Ectodermal cell (in vitro differentiated cells): ENCODE measurements around the gene ACTG1. TPM values are rescaled to one million over a fixed set of nuclear protein-coding genes. Genes with fewer than 3 reads are reported as not detected.

Source experiments
- H3K27ac ChIP-seq: 2 replicates; pipeline ENCODE4 v1.7.0; 2013; ENCODE audit warnings: mild to moderate bottlenecking, low read depth, low read length; ENCODE audit not compliant: insufficient read depth, poor library complexity, severe bottlenecking
- H3K27me3 ChIP-seq: 2 replicates; pipeline ENCODE4 v1.7.0; 2013; ENCODE audit warnings: mild to moderate bottlenecking, low read length; ENCODE audit not compliant: insufficient read depth, control insufficient read depth, poor library complexity, severe bottlenecking
- H3K36me3 ChIP-seq: one replicate; pipeline ENCODE4 v1.7.0; 2013; ENCODE audit warnings: low read length; ENCODE audit not compliant: control insufficient read depth, insufficient read depth
- H3K4me1 ChIP-seq: one replicate; pipeline ENCODE4 v1.7.0; 2013; ENCODE audit warnings: low read length; ENCODE audit not compliant: control insufficient read depth, insufficient read depth
- H3K4me3 ChIP-seq: 2 replicates; pipeline ENCODE4 v1.7.0; 2013; ENCODE audit warnings: low read depth, low read length, control low read depth; ENCODE audit not compliant: insufficient read depth
- H3K9me3 ChIP-seq: 2 replicates; pipeline ENCODE4 v1.7.0; 2013; ENCODE audit warnings: mild to moderate bottlenecking, low read length, moderate library complexity; ENCODE audit not compliant: control insufficient read depth
- WGBS, 2 experiments: methylation state at CpG; one replicate each; pipeline ENCODE4 v1.1.7; 2013; ENCODE audit warnings: missing lambda C conversion rate in 2 of 2; 5-methylcytosine and 5-hydroxymethylcytosine counted together
- polyA plus RNA-seq, 4 experiments: library from polyadenylated mRNA; stranded (reverse); fragments of 50-300 nt; gene quantifications; one replicate each; pipeline ENCODE4 v1.2.3, GENCODE V29; 2013

ACTG1 gene
- 2,395 TPM for polyA plus RNA-seq (2013, experiment 1 of 4)
- polyA plus RNA-seq (2013, experiment 2 of 4), result 2,615 TPM
- 2,034 TPM for polyA plus RNA-seq (2013, experiment 3 of 4)
- polyA plus RNA-seq (2013, experiment 4 of 4), result 2,356 TPM

DNA sequence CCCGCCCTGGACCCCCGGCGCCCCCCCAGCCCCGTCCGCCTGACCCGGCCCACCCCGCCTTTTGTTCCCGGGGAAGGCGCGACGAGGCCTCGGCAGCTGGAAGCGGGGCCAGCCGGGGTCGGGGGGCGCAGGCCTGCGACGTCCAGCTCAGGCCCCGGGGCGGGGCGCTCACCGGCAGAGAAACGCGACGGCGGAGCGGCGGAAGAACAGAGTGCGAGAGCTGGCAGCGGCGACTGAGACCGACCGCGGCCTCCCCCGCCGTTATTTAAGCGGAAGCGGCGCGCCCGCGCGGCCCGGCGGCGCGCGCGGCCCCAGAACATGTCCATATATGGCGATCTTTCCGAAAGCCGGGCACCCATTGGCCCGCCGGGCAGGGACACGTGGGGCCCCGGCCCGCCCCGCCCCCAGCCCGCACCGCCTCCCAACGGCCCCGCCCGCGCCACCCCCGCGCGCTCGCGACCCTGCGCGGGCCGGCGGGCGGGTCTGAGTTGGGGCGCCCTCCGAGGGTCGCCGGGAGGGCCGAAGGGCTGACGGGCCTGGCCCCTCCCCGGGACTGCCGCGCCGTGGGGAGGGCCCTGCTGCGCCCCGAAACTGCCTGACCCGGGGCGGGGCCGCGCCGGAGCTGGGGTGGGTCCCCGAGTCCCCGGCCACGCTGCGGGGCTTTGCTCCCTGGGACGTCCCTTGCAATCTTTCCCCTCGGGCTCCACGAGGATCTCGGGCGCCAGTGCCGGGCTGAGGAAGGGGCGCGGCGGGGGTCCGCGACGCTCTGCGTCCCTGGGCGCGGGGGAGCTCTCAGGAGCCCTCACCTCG lies at the start of gene ACTG1:
ACTG1 (minus strand) TSS at position 238 of the 810 bp plus-strand sequence. CDS start 445 bp downstream, outside the sequence.
- Histone ChIP-seq H3K27ac (peak within 1 kb of the TSS; percentile 69), H3K27me3 (peaks cover 37% of the 10 kb centered on the region), H3K36me3 (peaks cover 26% of the 10 kb centered on the region), H3K9me3 (no peaks in the 10 kb centered on the region), H3K4me3 (peak within 1 kb of the TSS; percentile 96), H3K4me1 (peaks cover 15% of the 10 kb centered on the region)
- WGBS, 2 experiments, result 1% methylated on average over 111 of the region's 111 CpGs

- H3K27ac ChIP-seq, result no peak overlapping the region
- H3K36me3 ChIP-seq, result peaks cover 40% of the 10 kb centered on the region
- WGBS, 2 experiments, result 92 to 93% methylated on average over 4 of the region's 4 CpGs
Measured at GRCh38 chr17:81561494-81561885, 48.9 kb upstream of the ACTG1 start.

DNA sequence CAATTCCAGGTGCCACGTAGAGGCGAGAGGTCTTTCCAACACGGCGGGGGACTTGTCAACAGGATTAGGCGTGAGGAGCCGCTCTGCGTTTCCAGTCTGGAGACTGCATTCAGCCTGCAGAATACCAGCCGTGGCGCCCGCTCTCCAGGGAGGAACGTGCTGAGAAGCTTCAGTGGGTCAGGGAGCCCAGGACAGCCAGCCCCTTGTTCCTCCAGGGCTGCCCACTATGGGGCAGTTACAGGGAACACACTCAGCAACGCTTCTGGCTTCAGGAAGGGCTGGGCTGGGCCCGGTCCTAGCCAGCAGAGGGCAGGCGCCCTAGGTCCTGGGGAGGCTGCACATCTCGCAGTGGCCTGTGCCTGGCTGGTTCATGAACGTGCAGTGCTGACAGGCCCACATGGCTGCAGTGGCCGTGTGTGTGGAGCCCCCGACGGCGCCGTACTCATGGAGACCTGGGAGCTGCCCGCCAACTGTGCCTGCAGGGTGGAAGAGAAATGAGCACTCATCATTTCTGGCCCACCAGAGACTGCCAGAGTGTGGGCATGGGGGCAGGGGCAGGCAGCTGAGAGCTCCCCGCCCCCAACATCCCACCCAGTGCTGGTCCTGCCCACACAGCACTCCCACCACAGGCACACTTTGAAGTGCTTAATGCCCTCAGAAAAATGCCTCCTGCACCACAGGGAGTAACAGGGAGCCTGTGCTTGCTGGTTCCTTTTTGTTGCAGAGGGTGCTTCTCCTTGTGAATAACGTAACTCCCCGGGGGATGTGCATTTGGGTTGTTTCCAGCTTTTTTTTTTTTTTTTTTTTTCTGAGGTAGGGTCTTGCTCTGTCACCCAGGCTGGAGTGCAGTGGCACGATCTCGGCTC lies 46.6 kb upstream of the ACTG1 start:
- Histone ChIP-seq H3K36me3 (peaks cover 26% of the 10 kb centered on the region), H3K27ac (no peak overlapping the region), H3K4me3 (no peak overlapping the region), H3K4me1 (no peaks in the 10 kb centered on the region), H3K9me3 (no peaks in the 10 kb centered on the region), H3K27me3 (no peaks in the 10 kb centered on the region)
- 79 to 80% methylated on average over 27 of the region's 27 CpGs for WGBS, 2 experiments

More at GRCh38 chr17:81561494-81561885, 48.9 kb upstream of the ACTG1 start:
- Histone ChIP-seq H3K4me3 (no peak overlapping the region), H3K27me3 (no peaks in the 10 kb centered on the region), H3K9me3 (no peaks in the 10 kb centered on the region), H3K4me1 (no peaks in the 10 kb centered on the region)

DNA sequence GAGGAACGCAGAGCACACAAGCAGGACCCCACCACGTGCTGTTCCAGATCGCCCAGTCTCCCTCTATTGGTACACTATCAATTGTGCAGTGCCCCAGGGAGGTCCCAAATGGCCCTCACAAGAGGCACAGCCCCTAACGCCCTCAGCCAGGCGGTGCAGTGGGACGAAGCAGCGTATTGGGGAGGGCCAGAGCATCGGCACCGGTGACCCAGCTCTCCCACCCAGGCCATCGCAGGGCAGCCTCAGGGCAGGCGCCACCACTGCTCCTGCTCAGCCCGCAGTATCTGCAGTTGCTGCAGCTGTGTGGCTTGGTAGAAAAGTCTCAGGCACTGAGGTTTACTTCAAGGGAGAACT lies 45.5 kb upstream of the ACTG1 start:
- WGBS, 2 experiments, result 95 to 96% methylated on average over 12 of the region's 12 CpGs
- Histone ChIP-seq H3K36me3 (peaks cover 16% of the 10 kb centered on the region), H3K27me3 (no peaks in the 10 kb centered on the region), H3K9me3 (no peaks in the 10 kb centered on the region), H3K4me1 (peaks cover 4% of the 10 kb centered on the region), H3K27ac (no peak overlapping the region), H3K4me3 (no peak overlapping the region)

DNA sequence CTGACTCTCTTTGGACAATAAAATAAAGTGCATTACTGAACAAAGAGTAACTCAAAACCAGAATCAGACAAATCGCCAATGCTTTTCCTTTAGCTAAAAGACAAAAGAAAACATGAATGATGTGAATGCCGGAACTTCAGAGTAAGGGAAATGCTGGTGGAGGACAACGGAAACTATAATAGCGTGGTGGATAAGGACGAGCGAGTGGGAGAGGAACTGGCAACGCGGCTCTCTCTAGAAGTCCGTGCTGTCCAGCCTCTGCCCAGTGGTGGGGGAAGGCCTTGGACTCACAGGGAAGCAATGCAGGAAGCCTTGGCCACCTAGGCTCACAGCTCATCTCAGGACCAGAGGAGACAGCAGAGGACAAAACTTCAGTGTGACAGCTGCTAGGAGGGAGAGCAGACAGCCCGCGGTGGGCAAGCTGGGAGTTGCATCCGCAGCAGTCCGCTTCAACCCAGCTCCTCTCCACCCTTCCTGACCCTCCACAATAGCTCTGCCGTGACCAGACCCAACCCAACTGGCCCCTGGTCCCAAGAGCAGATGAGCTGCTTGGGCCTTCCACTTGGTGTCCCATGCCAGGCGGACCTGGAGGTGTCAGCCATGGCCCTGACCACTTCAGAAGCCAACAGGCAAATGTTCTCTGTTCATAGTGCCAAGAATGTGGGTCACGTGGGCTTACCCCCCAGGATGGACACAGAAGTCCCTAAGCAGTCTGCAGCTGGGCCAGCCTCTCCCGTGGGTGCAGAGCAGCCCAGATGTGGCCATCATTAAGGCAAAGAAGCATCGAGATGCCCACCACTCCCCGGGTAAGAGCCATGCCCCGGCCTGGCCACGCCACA lies 44.9 kb upstream of the ACTG1 start:
- peaks cover 5% of the 10 kb centered on the region for H3K4me1 ChIP-seq
- H3K36me3 ChIP-seq, result peaks cover 16% of the 10 kb centered on the region
- 94% methylated on average over 21 of the region's 21 CpGs for WGBS, 2 experiments
- no peaks in the 10 kb centered on the region for H3K9me3 ChIP-seq
- no peaks in the 10 kb centered on the region for H3K27me3 ChIP-seq
- no peak overlapping the region for H3K4me3 ChIP-seq
- no peak overlapping the region for H3K27ac ChIP-seq

- Histone ChIP-seq H3K36me3 (peaks cover 16% of the 10 kb centered on the region), H3K27ac (no peak overlapping the region), H3K4me3 (no peak overlapping the region), H3K4me1 (peaks cover 5% of the 10 kb centered on the region), H3K27me3 (no peaks in the 10 kb centered on the region), H3K9me3 (no peaks in the 10 kb centered on the region)
- WGBS, 2 experiments, result 92 to 96% methylated on average over 6 of the region's 6 CpGs
Measured at GRCh38 chr17:81556863-81557262, 44.3 kb upstream of the ACTG1 start.

DNA sequence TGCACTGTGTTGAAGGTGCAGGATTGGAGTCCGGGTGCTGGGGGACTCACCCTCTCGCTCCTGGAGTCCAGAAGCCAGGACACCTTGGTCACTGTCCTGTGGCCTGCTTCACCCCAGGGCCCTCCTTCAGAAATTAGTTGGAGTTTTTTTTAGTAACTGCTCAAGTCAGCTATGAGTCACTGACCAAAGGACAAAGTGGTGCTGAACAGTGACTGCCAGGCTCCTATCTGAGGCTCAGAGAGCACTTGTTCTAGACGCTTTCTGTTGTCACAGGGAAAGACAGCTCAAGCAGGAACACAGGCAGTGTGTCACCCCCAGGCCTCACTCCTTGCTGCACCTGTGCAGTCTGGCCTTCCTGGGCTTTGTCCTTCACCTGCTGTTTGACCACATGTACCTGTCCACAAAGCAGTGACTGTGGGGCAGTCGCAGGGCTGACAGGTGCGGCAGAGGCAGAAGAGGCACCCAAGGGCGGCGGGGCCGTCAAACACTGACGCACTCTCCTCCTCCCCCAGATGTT lies 43.6 kb upstream of the ACTG1 start:
- Histone ChIP-seq H3K27ac (no peak overlapping the region), H3K4me3 (no peak overlapping the region), H3K9me3 (no peaks in the 10 kb centered on the region), H3K36me3 (peaks cover 12% of the 10 kb centered on the region), H3K27me3 (no peaks in the 10 kb centered on the region), H3K4me1 (peaks cover 5% of the 10 kb centered on the region)
- WGBS, 2 experiments, result 96 to 97% methylated on average over 9 of the region's 9 CpGs

DNA sequence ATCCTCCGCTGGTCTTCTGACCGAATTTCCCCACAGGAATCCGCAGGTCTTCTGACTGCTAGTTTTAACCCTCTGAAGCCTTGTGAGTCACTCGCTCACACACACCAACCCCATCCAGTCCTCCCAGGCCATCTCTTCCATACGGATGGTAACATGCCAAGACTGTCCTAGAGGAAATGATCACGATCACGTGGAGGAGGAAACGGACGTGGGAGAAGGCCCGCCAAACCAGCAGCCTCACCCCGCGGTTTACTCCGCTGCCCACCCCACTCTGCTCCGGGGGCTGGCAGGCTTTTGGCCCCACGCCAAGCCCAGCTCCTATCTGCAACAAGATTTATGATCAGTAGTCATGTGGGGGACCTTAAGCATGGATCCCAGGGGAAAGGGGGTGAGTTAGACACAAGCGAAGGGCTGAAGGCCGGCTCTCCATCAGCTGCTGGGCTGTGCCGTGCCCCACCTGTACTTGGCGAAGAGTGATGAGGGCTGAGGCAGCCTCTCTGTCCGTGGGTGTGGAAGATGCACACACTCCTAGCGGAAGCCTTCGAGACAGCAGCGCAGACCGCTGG lies 41.1 kb upstream of the ACTG1 start:
- Histone ChIP-seq H3K4me1 (peaks cover 11% of the 10 kb centered on the region), H3K27ac (no peak overlapping the region), H3K9me3 (no peaks in the 10 kb centered on the region), H3K36me3 (peaks cover 19% of the 10 kb centered on the region), H3K4me3 (peak overlapping the region; percentile 79), H3K27me3 (no peaks in the 10 kb centered on the region)
- 70 to 71% methylated on average over 24 of the region's 24 CpGs for WGBS, 2 experiments

DNA sequence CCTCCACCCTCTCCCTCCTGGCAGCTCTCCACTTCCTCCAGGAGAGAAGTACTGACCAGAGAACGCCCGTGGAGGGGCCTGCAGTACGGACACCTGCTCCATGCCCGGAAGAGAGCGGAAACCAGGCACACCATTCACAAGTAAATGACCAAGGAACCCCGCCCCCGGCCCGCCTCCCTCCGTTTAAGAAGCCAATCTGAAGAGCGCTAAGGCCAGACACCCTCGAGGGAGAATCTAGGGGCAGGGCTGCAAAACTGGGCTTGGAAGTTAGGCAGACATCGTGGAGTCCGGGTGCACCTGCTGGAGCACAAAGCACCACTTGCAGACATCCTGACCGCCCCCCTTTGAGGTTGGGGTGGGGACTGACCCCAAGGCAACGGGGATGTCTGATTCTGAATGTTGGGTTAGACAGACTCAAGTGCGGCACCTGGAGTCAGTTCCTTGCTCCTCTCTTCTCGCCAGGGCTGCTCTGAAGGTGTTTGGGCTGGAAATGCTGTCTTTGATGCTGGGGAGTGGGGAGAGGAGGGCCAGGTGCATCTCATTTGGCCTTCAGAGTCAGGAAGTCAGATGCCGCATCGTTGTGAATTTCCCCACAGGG lies 40.5 kb upstream of the ACTG1 start:
- Histone ChIP-seq H3K27ac (no peak overlapping the region), H3K9me3 (no peaks in the 10 kb centered on the region), H3K27me3 (no peaks in the 10 kb centered on the region), H3K4me1 (peaks cover 11% of the 10 kb centered on the region), H3K4me3 (peak overlapping the region; percentile 79), H3K36me3 (peaks cover 13% of the 10 kb centered on the region)
- 3 to 5% methylated on average over 19 of the region's 19 CpGs for WGBS, 2 experiments
